Neural crest cell (in vitro differentiated cells): ENCODE results near the gene TPGS2. TPM values are rescaled to one million over a fixed set of nuclear protein-coding genes. Genes with fewer than 3 reads are reported as not detected.
"Not testable (repeated sequence)": the region's sequence is repeated elsewhere in the genome, so short reads cannot be mapped to it uniquely, and the experiment has no call there.

Experiments used
- DNase-seq: peaks from one replicate; pipeline ENCODE4 v3.0.0; 2021; ENCODE audit warnings: low read depth, mixed read lengths, low spot score
- H3K27ac Mint-ChIP-seq: one replicate; pipeline ENCODE4 v1.8.0; 2021; ENCODE audit warnings: mild to moderate bottlenecking, mixed read lengths; ENCODE audit not compliant: unreplicated experiment
- H3K27me3 Mint-ChIP-seq: 2 replicates; pipeline ENCODE4 v1.8.0; 2021; ENCODE audit warnings: low read depth, mild to moderate bottlenecking, mixed read lengths
- H3K36me3 Mint-ChIP-seq: 2 replicates; pipeline ENCODE4 v1.8.0; 2021; ENCODE audit warnings: low read depth, mild to moderate bottlenecking, mixed read lengths
- H3K4me1 Mint-ChIP-seq: 2 replicates; pipeline ENCODE4 v1.8.0; 2021; ENCODE audit warnings: mixed read lengths
- H3K4me3 Mint-ChIP-seq: one replicate; pipeline ENCODE4 v1.8.0; 2021; ENCODE audit warnings: mild to moderate bottlenecking, mixed read lengths
- H3K9me3 Mint-ChIP-seq: 2 replicates; pipeline ENCODE4 v1.8.0; 2021; ENCODE audit warnings: mixed read lengths
- CTCF ChIP-seq: fragments of 200-600 bp; sonication (generic); conservative IDR thresholded peaks from 2 replicates; pipeline ENCODE4 v1.5.0; 2021; ENCODE audit warnings: antibody characterized with exemption, mild to moderate bottlenecking
- long read RNA-seq: library from polyadenylated mRNA; unstranded; transcript quantifications from one replicate; pipeline ENCODE4 v2.0.0, GENCODE V29; 2020
- total RNA-seq: library from RNA; stranded (reverse); gene quantifications from 2 replicates; pipeline ENCODE4 v1.2.1, GENCODE V29; 2021

TPGS2 gene
- total RNA-seq, result 175 and 179 TPM in 2 replicates
- long read RNA-seq, full-length matches to known transcripts, result 131 of 152 reads
- long read RNA-seq, partial matches to known transcripts, result 7 of 152 reads
- long read RNA-seq, other reads (novel, unspliced or antisense), result 14 of 152 reads

- H3K9me3 Mint-ChIP-seq, result no peaks in the 10 kb centered on the region
These were observed at the start of gene TPGS2, which contains the start of gene KIAA1328 for GRCh38 chr18:36828630-36829361. Gene TPGS2 (minus strand): TSS chr18:36829002. CDS start chr18:36828767, 235 bp downstream. Gene KIAA1328 (plus strand): TSS chr18:36829127. CDS start chr18:36829139, 12 bp downstream.

GRCh38 chr18:36873826-36874225 is 45.0 kb upstream of the TPGS2 start:
- Mint-ChIP-seq H3K36me3 (peaks cover 53% of the 10 kb centered on the region), H3K9me3 (peaks cover 13% of the 10 kb centered on the region)
- H3K4me1 Mint-ChIP-seq, DNase-seq, H3K27ac Mint-ChIP-seq, H3K4me3 Mint-ChIP-seq, H3K27me3 Mint-ChIP-seq: not testable (repeated sequence)

More at GRCh38 chr18:36828630-36829361, at the start of gene TPGS2, which contains the start of gene KIAA1328:
- Mint-ChIP-seq H3K4me3 (peak within 1 kb of the TSS; percentile 98), H3K27me3 (no peaks in the 10 kb centered on the region), H3K27ac (peak within 1 kb of the TSS; percentile 99), H3K4me1 (peaks cover 46% of the 10 kb centered on the region), H3K36me3 (peaks cover 12% of the 10 kb centered on the region)
- peak; percentile 72 for DNase-seq
- peak; percentile 66 for TF ChIP-seq CTCF

GRCh38 chr18:36872329-36872728 is 43.5 kb upstream of the TPGS2 start:
- H3K27ac Mint-ChIP-seq, result no peak overlapping the region
- H3K36me3 Mint-ChIP-seq, result peaks cover 44% of the 10 kb centered on the region
- no peaks in the 10 kb centered on the region for H3K27me3 Mint-ChIP-seq
- DNase-seq, result no peak
- H3K4me3 Mint-ChIP-seq, result no peak overlapping the region
- H3K9me3 Mint-ChIP-seq, result peaks cover 13% of the 10 kb centered on the region
- no peak for TF ChIP-seq CTCF
- H3K4me1 Mint-ChIP-seq, result peaks cover 4% of the 10 kb centered on the region

- Mint-ChIP-seq H3K27me3 (no peaks in the 10 kb centered on the region), H3K27ac (no peak overlapping the region), H3K36me3 (peaks cover 44% of the 10 kb centered on the region), H3K4me3 (no peak overlapping the region), H3K9me3 (peaks cover 13% of the 10 kb centered on the region), H3K4me1 (peaks cover 4% of the 10 kb centered on the region)
- no peak for TF ChIP-seq CTCF
- DNase-seq, result no peak
These were observed 43.0 kb upstream of the TPGS2 start for GRCh38 chr18:36871801-36872200.

- H3K9me3 Mint-ChIP-seq, result peaks cover 3% of the 10 kb centered on the region
- no peaks in the 10 kb centered on the region for H3K27me3 Mint-ChIP-seq
- H3K4me3 Mint-ChIP-seq, result no peak overlapping the region
- no peak for DNase-seq
- H3K36me3 Mint-ChIP-seq, result peaks cover 14% of the 10 kb centered on the region
- TF ChIP-seq CTCF, result no peak
- H3K27ac Mint-ChIP-seq, result no peak overlapping the region
- H3K4me1 Mint-ChIP-seq, result no peaks in the 10 kb centered on the region
These were observed 38.3 kb upstream of the TPGS2 start for GRCh38 chr18:36867056-36867455.

- no peaks in the 10 kb centered on the region for H3K9me3 Mint-ChIP-seq
- H3K27me3 Mint-ChIP-seq, result no peaks in the 10 kb centered on the region
- no peak for DNase-seq
- no peak for TF ChIP-seq CTCF
- peaks cover 2% of the 10 kb centered on the region for H3K36me3 Mint-ChIP-seq
- no peak overlapping the region for H3K27ac Mint-ChIP-seq
- H3K4me1 Mint-ChIP-seq, result peaks cover 2% of the 10 kb centered on the region
- H3K4me3 Mint-ChIP-seq, result no peak overlapping the region
These were observed 33.4 kb upstream of the TPGS2 start for GRCh38 chr18:36862182-36862581.
